Neural cell (in vitro differentiated cells): Measurements from ENCODE around the gene BCL3. TPM values are rescaled to one million over a fixed set of nuclear protein-coding genes. Genes with fewer than 3 reads are reported as not detected.
"Not testable (repeated sequence)": the region's sequence is repeated elsewhere in the genome, so short reads cannot be mapped to it uniquely, and the experiment has no call there.

Source experiments
- H2AFZ ChIP-seq: fragments of 200-600, 300-800 bp; sonication (generic), shearing (Covaris generic); 2 replicates; pipeline ENCODE4 v1.6.0; 2014; ENCODE audit warnings: low read depth, mild to moderate bottlenecking, antibody characterized with exemption, low read length, moderate library complexity
- H3F3A ChIP-seq: fragments of 200-600 bp; shearing (Covaris generic); 2 replicates; pipeline ENCODE4 v1.6.1; 2016; ENCODE audit warnings: mild to moderate bottlenecking, moderate library complexity, mixed read lengths, antibody characterized with exemption, low read length; ENCODE audit not compliant: insufficient read depth, poor library complexity, severe bottlenecking
- H3K27ac ChIP-seq: fragments of 200-600, 300-800 bp; sonication (generic), shearing (Covaris generic); 2 replicates; pipeline ENCODE4 v1.5.1; 2014; ENCODE audit warnings: mild to moderate bottlenecking, low read length, moderate library complexity
- H3K27me3 ChIP-seq: fragments of 300-800, 200-600 bp; sonication (generic), shearing (Covaris generic); 2 replicates; pipeline ENCODE4 v1.6.0; 2014; ENCODE audit warnings: mild to moderate bottlenecking, low read depth, low read length, moderate library complexity; ENCODE audit not compliant: insufficient read depth
- H3K36me3 ChIP-seq: fragments of 300-800, 200-600 bp; sonication (generic), shearing (Covaris generic); 2 replicates; pipeline ENCODE4 v1.5.1; 2014; ENCODE audit warnings: mild to moderate bottlenecking, antibody characterized with exemption, low read length, moderate library complexity; ENCODE audit not compliant: insufficient read depth
- H3K4me2 ChIP-seq: fragments of 300-800, 200-600 bp; sonication (generic), shearing (Covaris generic); 2 replicates; pipeline ENCODE4 v1.6.0; 2014; ENCODE audit warnings: mild to moderate bottlenecking, low read length
- H3K4me3 ChIP-seq: fragments of 300-800, 200-600 bp; sonication (generic), shearing (Covaris generic); 2 replicates; pipeline ENCODE4 v1.5.1; 2014; ENCODE audit warnings: mild to moderate bottlenecking, low read length, moderate library complexity
- H3K79me2 ChIP-seq: fragments of 200-600 bp; shearing (Covaris generic); replicated peaks from 2 replicates; pipeline ENCODE4 v1.6.0; 2014; ENCODE audit warnings: mild to moderate bottlenecking, low read length, moderate library complexity; ENCODE audit not compliant: insufficient read depth
- H3K9ac ChIP-seq: fragments of 300-800, 200-600 bp; sonication (generic), shearing (Covaris generic); 2 replicates; pipeline ENCODE4 v1.6.1; 2016; ENCODE audit warnings: mild to moderate bottlenecking, low read length, mixed read lengths
- H3K9me2 ChIP-seq: fragments of 200-600 bp; shearing (Covaris generic); 2 replicates; pipeline ENCODE4 v1.6.1; 2016; ENCODE audit warnings: mild to moderate bottlenecking, low read length, mixed read lengths; ENCODE audit not compliant: insufficient read depth
- H3K9me3 ChIP-seq: fragments of 200-600, 300-800 bp; sonication (generic), shearing (Covaris generic); 2 replicates; pipeline ENCODE4 v1.6.1; 2016; ENCODE audit warnings: mild to moderate bottlenecking, mixed run types, low read length, moderate library complexity, mixed read lengths
- H4K20me1 ChIP-seq: fragments of 200-600 bp; shearing (Covaris generic); 2 replicates; pipeline ENCODE4 v1.6.1; 2016; ENCODE audit warnings: mild to moderate bottlenecking, mixed run types; ENCODE audit not compliant: insufficient read depth
- EP300 ChIP-seq: fragments of 450-650 bp; conservative IDR thresholded peaks from 2 replicates; pipeline ENCODE4 v1.6.1; 2014; ENCODE audit warnings: antibody characterized with exemption, mild to moderate bottlenecking, moderate library complexity; ENCODE audit not compliant: poor library complexity, severe bottlenecking
- EZH2 ChIP-seq: fragments of 200-600, 300-800 bp; shearing (Covaris generic), sonication (generic); IDR thresholded peaks from 2 replicates; pipeline ENCODE4 v1.6.1; 2014; ENCODE audit warnings: antibody characterized with exemption, low read length, borderline replicate concordance, mild to moderate bottlenecking; ENCODE audit not compliant: insufficient read depth, poor library complexity, severe bottlenecking
- MXI1 ChIP-seq: fragments of 450-650 bp; conservative IDR thresholded peaks from 2 replicates; pipeline ENCODE4 v1.6.1; 2014; ENCODE audit warnings: antibody characterized with exemption, mild to moderate bottlenecking; ENCODE audit not compliant: poor library complexity, severe bottlenecking
- POLR2AphosphoS5 ChIP-seq: IDR thresholded peaks from 2 replicates; pipeline ENCODE4 v1.6.1; 2012
- RAD21 ChIP-seq: fragments of 450-650 bp; conservative IDR thresholded peaks from 2 replicates; pipeline ENCODE4 v1.6.1; 2014; ENCODE audit warnings: antibody characterized with exemption, mild to moderate bottlenecking, moderate library complexity
- SMC3 ChIP-seq: fragments of 450-650 bp; conservative IDR thresholded peaks from 2 replicates; pipeline ENCODE4 v1.6.1; 2014; ENCODE audit warnings: antibody characterized with exemption, mild to moderate bottlenecking, moderate library complexity; ENCODE audit not compliant: poor library complexity
- TAF1 ChIP-seq: IDR thresholded peaks from 2 replicates; pipeline ENCODE4 v1.6.1; 2012; ENCODE audit warnings: low read depth
- polyA plus RNA-seq: library from polyadenylated mRNA; depleted of rRNA; stranded (reverse); fragments of >200 nt; gene quantifications from 2 replicates; pipeline ENCODE4 v1.2.3, GENCODE V29; 2014
- TF ChIP-seq, protein P1 (sequence below): fragments of 450-650 bp; IDR thresholded peaks from 2 replicates; pipeline ENCODE4 v1.5.1; 2014; ENCODE audit warnings: antibody characterized with exemption, mild to moderate bottlenecking, moderate library complexity; ENCODE audit not compliant: poor library complexity, severe bottlenecking
- TF ChIP-seq, protein P2 (sequence below): IDR thresholded peaks from 2 replicates; pipeline ENCODE4 v1.6.1; 2012; ENCODE audit warnings: borderline replicate concordance

BCL3 gene
- polyA plus RNA-seq, 1 donor from 2014 or later = 0.48 TPM

DNA sequence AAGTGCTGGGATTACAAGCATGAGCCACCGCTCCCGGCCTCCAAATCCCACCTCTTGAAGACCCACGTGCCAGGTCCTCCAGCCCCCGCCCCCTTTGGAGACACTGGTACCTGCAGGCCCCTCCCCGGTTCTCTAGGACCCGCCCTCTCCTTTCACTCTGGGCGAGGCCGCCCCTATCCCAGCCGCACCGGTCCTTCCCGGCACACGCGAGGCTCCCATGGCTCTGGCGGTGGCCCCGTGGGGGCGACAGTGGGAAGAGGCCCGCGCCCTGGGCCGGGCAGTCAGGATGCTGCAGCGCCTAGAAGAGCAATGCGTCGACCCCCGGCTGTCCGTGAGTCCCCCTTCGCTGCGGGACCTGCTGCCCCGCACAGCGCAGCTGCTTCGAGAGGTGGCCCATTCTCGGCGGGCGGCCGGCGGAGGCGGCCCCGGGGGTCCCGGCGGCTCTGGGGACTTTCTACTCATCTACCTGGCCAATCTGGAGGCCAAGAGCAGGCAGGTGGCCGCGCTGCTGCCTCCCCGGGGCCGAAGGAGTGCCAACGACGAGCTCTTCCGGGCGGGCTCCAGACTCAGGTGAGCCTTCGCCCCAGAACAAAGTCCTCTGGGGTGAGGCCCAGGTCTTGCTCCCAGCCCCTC lies 29.3 kb downstream of the BCL3 start, which contains the start of gene CBLC:
CBLC (plus strand) TSS at position 176 of the 633 bp plus-strand sequence; CDS start at position 218, 42 bp downstream.
- H3K27ac ChIP-seq = no peak within 1 kb of the TSS
- H3F3A ChIP-seq = no peaks in the 10 kb centered on the region
- H3K36me3 ChIP-seq = no peaks in the 10 kb centered on the region
- no peaks in the 10 kb centered on the region for H3K9me2 ChIP-seq
- no peaks in the 10 kb centered on the region for H3K79me2 ChIP-seq
- H3K9me3 ChIP-seq = no peaks in the 10 kb centered on the region
- no peak within 1 kb of the TSS for H3K4me3 ChIP-seq
- H3K27me3 ChIP-seq = peaks cover 5% of the 10 kb centered on the region
- no peak for TF ChIP-seq RAD21
- TF ChIP-seq, protein P1, sequence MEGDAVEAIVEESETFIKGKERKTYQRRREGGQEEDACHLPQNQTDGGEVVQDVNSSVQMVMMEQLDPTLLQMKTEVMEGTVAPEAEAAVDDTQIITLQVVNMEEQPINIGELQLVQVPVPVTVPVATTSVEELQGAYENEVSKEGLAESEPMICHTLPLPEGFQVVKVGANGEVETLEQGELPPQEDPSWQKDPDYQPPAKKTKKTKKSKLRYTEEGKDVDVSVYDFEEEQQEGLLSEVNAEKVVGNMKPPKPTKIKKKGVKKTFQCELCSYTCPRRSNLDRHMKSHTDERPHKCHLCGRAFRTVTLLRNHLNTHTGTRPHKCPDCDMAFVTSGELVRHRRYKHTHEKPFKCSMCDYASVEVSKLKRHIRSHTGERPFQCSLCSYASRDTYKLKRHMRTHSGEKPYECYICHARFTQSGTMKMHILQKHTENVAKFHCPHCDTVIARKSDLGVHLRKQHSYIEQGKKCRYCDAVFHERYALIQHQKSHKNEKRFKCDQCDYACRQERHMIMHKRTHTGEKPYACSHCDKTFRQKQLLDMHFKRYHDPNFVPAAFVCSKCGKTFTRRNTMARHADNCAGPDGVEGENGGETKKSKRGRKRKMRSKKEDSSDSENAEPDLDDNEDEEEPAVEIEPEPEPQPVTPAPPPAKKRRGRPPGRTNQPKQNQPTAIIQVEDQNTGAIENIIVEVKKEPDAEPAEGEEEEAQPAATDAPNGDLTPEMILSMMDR = no peak
- TF ChIP-seq, protein P2, sequence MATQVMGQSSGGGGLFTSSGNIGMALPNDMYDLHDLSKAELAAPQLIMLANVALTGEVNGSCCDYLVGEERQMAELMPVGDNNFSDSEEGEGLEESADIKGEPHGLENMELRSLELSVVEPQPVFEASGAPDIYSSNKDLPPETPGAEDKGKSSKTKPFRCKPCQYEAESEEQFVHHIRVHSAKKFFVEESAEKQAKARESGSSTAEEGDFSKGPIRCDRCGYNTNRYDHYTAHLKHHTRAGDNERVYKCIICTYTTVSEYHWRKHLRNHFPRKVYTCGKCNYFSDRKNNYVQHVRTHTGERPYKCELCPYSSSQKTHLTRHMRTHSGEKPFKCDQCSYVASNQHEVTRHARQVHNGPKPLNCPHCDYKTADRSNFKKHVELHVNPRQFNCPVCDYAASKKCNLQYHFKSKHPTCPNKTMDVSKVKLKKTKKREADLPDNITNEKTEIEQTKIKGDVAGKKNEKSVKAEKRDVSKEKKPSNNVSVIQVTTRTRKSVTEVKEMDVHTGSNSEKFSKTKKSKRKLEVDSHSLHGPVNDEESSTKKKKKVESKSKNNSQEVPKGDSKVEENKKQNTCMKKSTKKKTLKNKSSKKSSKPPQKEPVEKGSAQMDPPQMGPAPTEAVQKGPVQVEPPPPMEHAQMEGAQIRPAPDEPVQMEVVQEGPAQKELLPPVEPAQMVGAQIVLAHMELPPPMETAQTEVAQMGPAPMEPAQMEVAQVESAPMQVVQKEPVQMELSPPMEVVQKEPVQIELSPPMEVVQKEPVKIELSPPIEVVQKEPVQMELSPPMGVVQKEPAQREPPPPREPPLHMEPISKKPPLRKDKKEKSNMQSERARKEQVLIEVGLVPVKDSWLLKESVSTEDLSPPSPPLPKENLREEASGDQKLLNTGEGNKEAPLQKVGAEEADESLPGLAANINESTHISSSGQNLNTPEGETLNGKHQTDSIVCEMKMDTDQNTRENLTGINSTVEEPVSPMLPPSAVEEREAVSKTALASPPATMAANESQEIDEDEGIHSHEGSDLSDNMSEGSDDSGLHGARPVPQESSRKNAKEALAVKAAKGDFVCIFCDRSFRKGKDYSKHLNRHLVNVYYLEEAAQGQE = no peak
- no peak for TF ChIP-seq MXI1
- no peak for TF ChIP-seq SMC3
- no peak for TF ChIP-seq EP300
- TF ChIP-seq POLR2AphosphoS5 = no peak
- no peak for TF ChIP-seq TAF1
- TF ChIP-seq EZH2 = no peak
- no peak within 1 kb of the TSS for H2AFZ ChIP-seq
- no peak within 1 kb of the TSS for H3K4me2 ChIP-seq
- no peaks in the 10 kb centered on the region for H4K20me1 ChIP-seq
- no peak within 1 kb of the TSS for H3K9ac ChIP-seq

DNA sequence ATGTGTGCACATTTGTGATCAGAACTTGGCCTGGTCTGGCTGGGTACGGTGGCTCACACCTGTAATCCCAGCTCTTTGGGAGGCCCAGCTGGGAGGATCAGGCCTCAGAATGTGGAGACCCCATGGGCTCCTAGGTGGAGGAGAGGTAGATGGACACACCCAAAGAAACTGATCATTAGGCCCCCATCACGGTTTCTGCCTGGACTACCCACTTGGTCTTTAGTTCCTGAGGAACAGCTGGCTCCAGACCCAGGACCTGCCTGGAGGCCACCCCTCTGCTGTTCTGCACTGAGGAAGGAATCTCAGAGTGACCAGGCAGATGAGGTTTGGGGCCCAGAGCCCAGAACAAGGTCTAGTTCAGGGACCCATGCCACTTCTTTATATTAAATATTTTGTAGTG lies 30.6 kb downstream of the BCL3 start:
- H3K4me3 ChIP-seq = no peak overlapping the region
- no peaks in the 10 kb centered on the region for H3F3A ChIP-seq
- peaks cover 5% of the 10 kb centered on the region for H3K27me3 ChIP-seq
- no peak overlapping the region for H3K27ac ChIP-seq
- no peaks in the 10 kb centered on the region for H3K36me3 ChIP-seq
- H3K4me2 ChIP-seq = no peak overlapping the region
- no peak overlapping the region for H2AFZ ChIP-seq
- no peaks in the 10 kb centered on the region for H3K79me2 ChIP-seq
- no peaks in the 10 kb centered on the region for H3K9me2 ChIP-seq
- no peak for TF ChIP-seq EP300
- no peak for TF ChIP-seq POLR2AphosphoS5
- no peak for TF ChIP-seq SMC3
- TF ChIP-seq, protein P2 = no peak
- no peak for TF ChIP-seq RAD21
- no peak for TF ChIP-seq EZH2
- TF ChIP-seq, protein P1 = no peak
- no peak for TF ChIP-seq MXI1
- TF ChIP-seq TAF1 = no peak
- H3K9ac ChIP-seq = no peak overlapping the region
- H4K20me1 ChIP-seq = no peaks in the 10 kb centered on the region
- H3K9me3 ChIP-seq = no peaks in the 10 kb centered on the region

DNA sequence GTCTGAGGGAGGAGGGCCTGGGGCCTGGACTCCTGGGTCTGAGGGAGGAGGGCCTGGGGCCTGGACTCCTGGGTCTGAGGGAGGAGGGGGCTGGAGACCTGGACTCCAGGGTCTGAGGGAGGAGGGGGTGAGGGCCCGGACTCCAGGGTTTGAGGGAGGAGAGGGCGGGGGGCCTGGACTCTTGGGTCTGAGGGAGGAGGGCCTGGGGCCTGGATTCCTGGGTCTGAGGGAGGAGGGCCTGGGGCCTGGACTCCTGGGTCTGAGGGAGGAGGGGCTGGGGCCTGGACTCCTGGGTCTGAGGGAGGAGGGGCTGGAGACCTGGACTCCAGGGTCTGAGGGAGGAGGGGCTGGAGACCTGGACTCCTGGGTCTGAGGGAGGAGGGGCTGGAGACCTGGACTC lies 33.2 kb downstream of the BCL3 start:
- not testable (repeated sequence) for H3K9me2 ChIP-seq

More for the DNA sequence above, 33.2 kb downstream of the BCL3 start:
- not testable (repeated sequence) for H3K27ac ChIP-seq, H3F3A ChIP-seq, H3K4me3 ChIP-seq, H3K36me3 ChIP-seq, H4K20me1 ChIP-seq, H3K9ac ChIP-seq, H2AFZ ChIP-seq, H3K4me2 ChIP-seq, H3K9me3 ChIP-seq, H3K79me2 ChIP-seq, H3K27me3 ChIP-seq
